Parathyroid adenoma (tissue), 2 donors: ENCODE results near the gene GNPDA2.

Experiments used
- H2AFZ ChIP-seq: fragments of 300-600 bp; sonication (generic); one replicate; pipeline ENCODE4 v1.7.0; 2017; ENCODE audit warnings: antibody characterized with exemption, mild to moderate bottlenecking
- H3K27ac ChIP-seq: fragments of 300-600 bp; sonication (generic); one replicate; pipeline ENCODE4 v1.7.0; 2017
- H3K27me3 ChIP-seq: fragments of 300-600 bp; sonication (generic); one replicate; pipeline ENCODE4 v1.7.0; 2017; ENCODE audit warnings: low read length; ENCODE audit not compliant: control insufficient read depth, insufficient read depth
- H3K36me3 ChIP-seq: fragments of 300-600 bp; sonication (generic); one replicate; pipeline ENCODE4 v1.7.0; 2017; ENCODE audit warnings: low read length; ENCODE audit not compliant: control insufficient read depth, insufficient read depth
- H3K4me1 ChIP-seq: fragments of 300-600 bp; sonication (generic); one replicate; pipeline ENCODE4 v1.7.0; 2017; ENCODE audit warnings: control low read depth
- H3K4me2 ChIP-seq: fragments of 300-600 bp; sonication (generic); one replicate; pipeline ENCODE4 v1.7.0; 2017; ENCODE audit warnings: low read length
- H3K4me3 ChIP-seq: fragments of 300-600 bp; sonication (generic); one replicate; pipeline ENCODE4 v1.7.0; 2017; ENCODE audit warnings: low read depth, low read length
- H3K79me2 ChIP-seq: fragments of 300-600 bp; sonication (generic); one replicate; pipeline ENCODE4 v1.7.0; 2017; ENCODE audit warnings: control low read depth
- H3K9ac ChIP-seq: fragments of 300-600 bp; sonication (generic); one replicate; pipeline ENCODE4 v1.7.0; 2017; ENCODE audit warnings: mild to moderate bottlenecking
- H3K9me3 ChIP-seq: fragments of 300-600 bp; sonication (generic); one replicate; pipeline ENCODE4 v1.7.0; 2017; ENCODE audit warnings: low read length; ENCODE audit not compliant: control insufficient read depth
- CTCF ChIP-seq: fragments of 300-600 bp; sonication (generic); IDR thresholded peaks from one replicate; pipeline ENCODE4 v1.7.0; 2017; ENCODE audit warnings: antibody characterized with exemption, mild to moderate bottlenecking
- donor health status: primary hyperparathyroidism.

The GNPDA2 gene

DNA sequence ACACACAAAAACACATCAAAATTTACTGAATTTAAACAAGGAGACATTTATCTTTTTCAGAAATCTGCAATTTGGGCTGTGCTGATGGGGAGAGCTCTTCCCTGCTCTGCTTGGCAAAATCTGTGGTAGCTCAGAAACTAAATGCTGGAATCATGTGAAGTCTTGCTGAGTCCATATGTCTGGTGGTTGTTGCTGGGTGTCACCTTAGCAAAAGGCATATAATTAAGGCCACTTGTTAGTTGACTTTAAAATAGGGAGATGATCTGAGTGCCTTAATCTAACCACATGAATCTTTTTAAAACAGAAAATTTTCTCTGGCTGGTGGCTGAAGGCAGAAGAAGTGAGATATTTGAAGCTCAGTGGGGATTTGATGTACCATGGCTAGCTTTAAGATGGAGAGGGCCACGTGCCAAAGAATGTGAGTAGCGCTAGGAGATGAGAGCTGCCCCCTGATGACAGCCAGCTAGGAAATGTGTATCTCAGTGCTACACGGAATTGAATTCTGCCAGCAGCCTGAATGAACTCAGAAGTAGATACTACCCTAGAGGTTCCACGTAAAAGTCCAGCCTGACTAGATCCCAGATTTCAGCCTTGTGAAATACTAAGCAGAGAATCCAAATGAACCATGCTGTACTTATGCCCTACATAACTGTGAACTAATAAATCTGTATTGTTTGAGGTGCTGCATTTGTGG is 55.7 kb downstream of the GNPDA2 start:
- no peak for TF ChIP-seq CTCF
- Histone ChIP-seq H3K4me2 (no peak overlapping the region), H3K9ac (no peak overlapping the region), H3K27ac (no peak overlapping the region), H3K36me3 (no peaks in the 10 kb centered on the region), H3K79me2 (no peaks in the 10 kb centered on the region), H3K4me1 (no peaks in the 10 kb centered on the region), H2AFZ (no peak overlapping the region), H3K27me3 (no peaks in the 10 kb centered on the region), H3K4me3 (no peak overlapping the region), H3K9me3 (no peaks in the 10 kb centered on the region)

- Histone ChIP-seq H3K27ac (no peak overlapping the region), H2AFZ (no peak overlapping the region), H3K27me3 (no peaks in the 10 kb centered on the region), H3K79me2 (no peaks in the 10 kb centered on the region), H3K4me2 (no peak overlapping the region), H3K36me3 (no peaks in the 10 kb centered on the region), H3K9me3 (no peaks in the 10 kb centered on the region), H3K4me1 (no peaks in the 10 kb centered on the region), H3K4me3 (no peak overlapping the region), H3K9ac (no peak overlapping the region)
- no peak for TF ChIP-seq CTCF
These were observed 57.8 kb downstream of the GNPDA2 start for GRCh38 chr4:44668526-44668925.

DNA sequence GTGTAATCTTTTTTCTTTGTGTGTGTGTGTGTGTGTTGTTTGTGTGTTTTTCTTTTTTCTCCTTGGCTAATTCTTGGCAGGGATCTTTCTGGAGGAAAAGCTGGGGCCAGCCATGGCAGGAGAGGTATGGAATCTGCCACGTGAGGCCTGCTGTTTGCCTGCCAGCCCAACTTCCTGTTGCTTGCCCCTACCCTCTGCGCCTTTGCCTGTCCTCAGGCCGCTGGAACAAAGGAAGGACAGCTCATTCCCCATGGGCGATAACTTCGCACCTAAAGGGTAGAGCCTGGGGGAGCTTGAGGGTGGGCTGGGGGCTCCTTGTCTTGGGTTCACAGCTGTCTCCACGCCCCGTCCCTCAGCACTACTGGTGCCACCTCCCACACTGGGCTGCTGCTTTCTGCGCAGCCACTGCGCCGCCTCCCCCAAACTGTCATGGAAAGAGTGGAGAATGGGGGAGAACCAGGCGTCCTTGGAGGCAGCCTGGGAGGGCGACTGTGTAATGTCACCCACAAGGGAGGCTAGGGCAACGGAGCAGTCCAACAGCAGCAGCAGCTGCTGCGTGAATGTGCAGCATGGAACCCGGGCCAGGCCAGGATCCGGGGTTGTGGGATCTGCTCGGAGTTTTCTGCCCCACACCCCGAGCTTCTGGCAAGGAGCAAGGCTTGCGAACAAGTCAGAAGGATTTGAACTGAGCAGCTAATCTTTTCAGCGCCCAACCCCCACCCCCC is 62.7 kb downstream of the GNPDA2 start:
- H3K27me3 ChIP-seq: no peaks in the 10 kb centered on the region
- H3K9ac ChIP-seq: no peak overlapping the region
- H3K9me3 ChIP-seq: no peaks in the 10 kb centered on the region
- no peak overlapping the region for H2AFZ ChIP-seq
- H3K79me2 ChIP-seq: no peaks in the 10 kb centered on the region
- no peak overlapping the region for H3K4me2 ChIP-seq
- H3K27ac ChIP-seq: no peak overlapping the region
- no peak for TF ChIP-seq CTCF
- no peaks in the 10 kb centered on the region for H3K36me3 ChIP-seq
- no peaks in the 10 kb centered on the region for H3K4me1 ChIP-seq
- no peak overlapping the region for H3K4me3 ChIP-seq

DNA sequence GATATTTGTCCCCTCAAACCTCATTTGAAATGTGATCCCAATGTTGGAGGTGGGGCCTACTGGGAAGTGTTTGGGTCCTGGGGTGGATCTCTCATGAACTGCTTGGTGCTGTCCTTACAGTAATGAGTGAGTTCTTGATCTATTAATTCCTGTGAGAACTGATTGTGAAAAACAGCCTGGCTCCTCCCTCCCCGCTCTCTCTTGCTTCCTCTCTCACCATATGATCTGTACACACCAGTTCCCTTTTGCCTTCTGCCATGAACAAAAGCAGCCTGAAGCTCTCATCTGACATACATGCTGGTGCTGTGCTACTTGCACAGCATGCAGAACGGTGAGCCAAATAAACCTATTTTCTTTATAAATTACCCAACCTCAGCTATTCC is 63.7 kb downstream of the GNPDA2 start:
- H2AFZ ChIP-seq: no peak overlapping the region
- no peaks in the 10 kb centered on the region for H3K79me2 ChIP-seq
- no peaks in the 10 kb centered on the region for H3K27me3 ChIP-seq
- H3K27ac ChIP-seq: no peak overlapping the region
- no peaks in the 10 kb centered on the region for H3K36me3 ChIP-seq
- H3K9ac ChIP-seq: no peak overlapping the region
- TF ChIP-seq CTCF: no peak
- H3K4me2 ChIP-seq: no peak overlapping the region
- no peaks in the 10 kb centered on the region for H3K9me3 ChIP-seq
- no peaks in the 10 kb centered on the region for H3K4me1 ChIP-seq
- no peak overlapping the region for H3K4me3 ChIP-seq
